ENCODE data around the gene ZNF579. TPM values are rescaled to one million over a fixed set of nuclear protein-coding genes. Genes with fewer than 3 reads are reported as not detected.

ZNF579 gene
- total and polyA plus RNA-seq, 9 of the 15 experiments (the other 6 are each of a cell fraction or from before 2014, with no cell fraction given) = 0.06 to 15.9 (median 1.6) TPM

- TF ChIP-seq ZNF3 (CRISPR knock-in tag; IDR thresholded peaks at IDR 0.05) (no peak), TBL1XR1 (IDR thresholded peaks at IDR 0.05; ENCODE audit: low read length in 2 of 2) (no peak), NCOR1 (IDR thresholded peaks at IDR 0.05) (peak; percentile 21; the same call in 1 of the 2 replicates), U2AF1 (optimal IDR thresholded peaks at IDR 0.05; ENCODE audit: low read depth, low read length) (no peak), TFE3 (CRISPR knock-in tag; IDR thresholded peaks at IDR 0.05) (no peak), ZNF507 (tag; conservative IDR thresholded peaks at IDR 0.05) (no peak), ETV6 (IDR thresholded peaks at IDR 0.05; ENCODE audit: borderline replicate concordance in 1 of 2, low read depth in 2 of 2, low read length in 1 of 2) (no peak), ETV6 (CRISPR knock-in tag; IDR thresholded peaks at IDR 0.05; ENCODE audit: borderline replicate concordance) (no peak), SRSF7 (optimal IDR thresholded peaks at IDR 0.05; ENCODE audit: low read depth, low read length) (no peak), PRDM10 (IDR thresholded peaks at IDR 0.05; ENCODE audit: partially characterized antibody) (peak; percentile 59), RBM39 (optimal IDR thresholded peaks at IDR 0.05; ENCODE audit: low read depth, low read length) (no peak), SAFB2 (IDR thresholded peaks at IDR 0.05; ENCODE audit: borderline replicate concordance, low read depth, low read length, severe bottlenecking) (no peak), FOXK1 (CRISPR knock-in tag; IDR thresholded peaks at IDR 0.05; ENCODE audit: borderline replicate concordance) (no peak), NELFE (IDR thresholded peaks at IDR 0.05; ENCODE audit: insufficient read depth, insufficient read length) (no peak), E2F1 (CRISPR knock-in tag; IDR thresholded peaks at IDR 0.05) (peak; percentile 93), CHD2 (IDR thresholded peaks at IDR 0.05; ENCODE audit: low read depth, low read length) (peak; percentile 52; the same call in 1 of the 2 replicates), ELK3 (CRISPR knock-in tag; IDR thresholded peaks at IDR 0.05) (no peak), TAF9B (IDR thresholded peaks at IDR 0.05; ENCODE audit: partially characterized antibody) (no peak), TCF7L2 (IDR thresholded peaks at IDR 0.05; ENCODE audit: low read depth, low read length) (no peak), EP400 (IDR thresholded peaks at IDR 0.05) (peak; percentile 84)
Observed at GRCh38 chr19:55599842-55600661, 19.4 kb upstream of the ZNF579 start, which contains the start of gene ZNF524 (continued).

All from K562 (cell line).